Hepatocyte (in vitro differentiated cells): ENCODE data around the gene OR4D10. TPM values are rescaled to one million over a fixed set of nuclear protein-coding genes. Genes with fewer than 3 reads are reported as not detected.

Experiments used
- DNase-seq: peaks from one replicate; pipeline ENCODE4 v3.0.0-alpha.2; 2016; ENCODE audit warnings: low spot score
- H2AFZ ChIP-seq: fragments of 200-600 bp; sonication (generic); 2 replicates; pipeline ENCODE4 v1.6.0; 2016; ENCODE audit warnings: antibody characterized with exemption, mild to moderate bottlenecking
- H3K27ac ChIP-seq: fragments of 200-600 bp; sonication (generic); 2 replicates; pipeline ENCODE4 v1.5.1; 2016; ENCODE audit warnings: mild to moderate bottlenecking
- H3K27me3 ChIP-seq: fragments of 200-600 bp; sonication (generic); 2 replicates; pipeline ENCODE4 v1.6.1; 2016
- H3K36me3 ChIP-seq: fragments of 200-600 bp; sonication (generic); replicated peaks from 2 replicates; pipeline ENCODE4 v1.5.1; 2016; ENCODE audit warnings: low read depth; ENCODE audit not compliant: insufficient read depth
- H3K4me1 ChIP-seq: fragments of 200-600 bp; sonication (generic); 2 replicates; pipeline ENCODE4 v1.5.1; 2016; ENCODE audit warnings: mild to moderate bottlenecking, moderate library complexity; ENCODE audit not compliant: insufficient read depth
- H3K4me2 ChIP-seq: fragments of 200-600 bp; sonication (generic); 2 replicates; pipeline ENCODE4 v1.6.0; 2016
- H3K4me3 ChIP-seq: fragments of 200-600 bp; sonication (generic); 2 replicates; pipeline ENCODE4 v1.5.1; 2016; ENCODE audit warnings: mild to moderate bottlenecking
- H3K79me2 ChIP-seq: fragments of 200-600 bp; sonication (generic); 2 replicates; pipeline ENCODE4 v1.6.0; 2017; ENCODE audit warnings: mild to moderate bottlenecking
- H3K9me2 ChIP-seq: fragments of 200-600 bp; sonication (generic); replicated peaks from 2 replicates; pipeline ENCODE4 v1.6.0; 2017; ENCODE audit warnings: mild to moderate bottlenecking; ENCODE audit not compliant: insufficient read depth
- H3K9me3 ChIP-seq: fragments of 200-600 bp; sonication (generic); 2 replicates; pipeline ENCODE4 v1.5.1; 2016; ENCODE audit warnings: low read depth, mild to moderate bottlenecking
- H4K20me1 ChIP-seq: fragments of 200-600 bp; sonication (generic); 2 replicates; pipeline ENCODE4 v1.6.0; 2016; ENCODE audit warnings: mild to moderate bottlenecking; ENCODE audit not compliant: insufficient read depth, poor library complexity, severe bottlenecking
- EZH2 ChIP-seq: fragments of 200-600 bp; sonication (generic); IDR thresholded peaks from 2 replicates; pipeline ENCODE4 v1.6.1; 2016; ENCODE audit warnings: antibody characterized with exemption, mild to moderate bottlenecking, borderline replicate concordance
- EZH2phosphoT487 ChIP-seq: fragments of 200-600 bp; sonication (generic); IDR thresholded peaks from one replicate; pipeline ENCODE4 v1.6.1; 2018; ENCODE audit warnings: antibody characterized with exemption, mild to moderate bottlenecking, low read depth, moderate library complexity; ENCODE audit not compliant: unreplicated experiment, severe bottlenecking
- WGBS: methylation state at CpG from one replicate; pipeline ENCODE4 v1.1.6; 2016; ENCODE audit warnings: low lambda C conversion rate; ENCODE audit errors: missing lambda C conversion rate; 5-methylcytosine and 5-hydroxymethylcytosine counted together
- polyA plus RNA-seq: library from polyadenylated mRNA; unstranded; fragments of >200 nt; fragmentation: Nextera tagmentation; extraction: Ambion mirVana; gene quantifications from 2 replicates; pipeline ENCODE4 v1.2.1, GENCODE V29; 2016
- total RNA-seq: library from RNA; depleted of rRNA; stranded (reverse); fragments of >200 nt; gene quantifications from 2 replicates; pipeline ENCODE4 v1.2.3, GENCODE V29; 2014
- TF ChIP-seq, protein P1 (sequence below): fragments of 200-600 bp; sonication (generic); IDR thresholded peaks from 2 replicates; pipeline ENCODE4 v1.5.1; 2016; ENCODE audit warnings: antibody characterized with exemption, mild to moderate bottlenecking; ENCODE audit not compliant: poor library complexity

Gene OR4D10
- total and polyA plus RNA-seq, 2 experiments from 2014 or later = not detected

DNA sequence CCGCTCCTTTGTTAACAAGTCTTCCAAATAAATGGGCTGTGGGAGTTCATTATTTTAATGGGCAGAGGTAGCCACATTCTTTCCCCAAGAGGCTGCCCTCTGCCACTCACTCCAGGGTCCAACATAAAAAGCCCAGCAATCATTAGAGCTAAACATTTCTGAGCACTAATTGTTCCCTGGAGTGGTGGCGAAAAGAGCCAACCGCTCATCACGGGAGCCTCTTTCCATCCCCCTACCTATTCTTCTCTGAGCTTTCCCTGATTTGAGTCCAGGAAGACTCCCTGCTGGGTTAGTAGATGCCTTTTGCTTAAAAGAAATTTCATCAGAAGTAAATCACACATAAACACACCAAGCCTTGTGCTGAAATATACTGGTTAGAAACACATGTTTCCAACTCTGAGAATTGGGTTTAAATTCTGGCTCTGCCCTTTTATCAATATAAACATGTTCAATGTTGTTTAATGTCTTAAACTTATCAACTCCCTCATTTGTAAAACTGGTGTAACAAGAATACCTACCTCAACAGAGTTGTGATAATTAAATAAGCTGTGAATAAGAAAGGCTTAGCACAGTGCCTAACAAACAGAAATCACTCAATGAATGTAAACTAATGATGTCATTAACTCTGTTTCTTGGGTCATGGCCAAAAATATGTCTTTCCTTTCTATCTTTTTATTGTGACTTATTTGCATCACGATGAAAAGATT, 46.6 kb upstream of the OR4D10 start, which contains the start of gene OR5A2:
OR5A2 (minus strand) TSS at position 53 of the 707 bp plus-strand sequence. CDS start 3,460 bp downstream, outside the sequence.
- H3K79me2 ChIP-seq = no peaks in the 10 kb centered on the region
- no peaks in the 10 kb centered on the region for H4K20me1 ChIP-seq
- DNase-seq = no peak
- no peak within 1 kb of the TSS for H2AFZ ChIP-seq
- H3K27me3 ChIP-seq = no peaks in the 10 kb centered on the region
- no peak within 1 kb of the TSS for H3K4me2 ChIP-seq
- 43% methylated on average over 5 of the region's 5 CpGs for WGBS
- H3K4me3 ChIP-seq = no peak within 1 kb of the TSS
- no peaks in the 10 kb centered on the region for H3K9me2 ChIP-seq
- TF ChIP-seq EZH2phosphoT487 (no peak), EZH2 (no peak)
- TF ChIP-seq, protein P1, sequence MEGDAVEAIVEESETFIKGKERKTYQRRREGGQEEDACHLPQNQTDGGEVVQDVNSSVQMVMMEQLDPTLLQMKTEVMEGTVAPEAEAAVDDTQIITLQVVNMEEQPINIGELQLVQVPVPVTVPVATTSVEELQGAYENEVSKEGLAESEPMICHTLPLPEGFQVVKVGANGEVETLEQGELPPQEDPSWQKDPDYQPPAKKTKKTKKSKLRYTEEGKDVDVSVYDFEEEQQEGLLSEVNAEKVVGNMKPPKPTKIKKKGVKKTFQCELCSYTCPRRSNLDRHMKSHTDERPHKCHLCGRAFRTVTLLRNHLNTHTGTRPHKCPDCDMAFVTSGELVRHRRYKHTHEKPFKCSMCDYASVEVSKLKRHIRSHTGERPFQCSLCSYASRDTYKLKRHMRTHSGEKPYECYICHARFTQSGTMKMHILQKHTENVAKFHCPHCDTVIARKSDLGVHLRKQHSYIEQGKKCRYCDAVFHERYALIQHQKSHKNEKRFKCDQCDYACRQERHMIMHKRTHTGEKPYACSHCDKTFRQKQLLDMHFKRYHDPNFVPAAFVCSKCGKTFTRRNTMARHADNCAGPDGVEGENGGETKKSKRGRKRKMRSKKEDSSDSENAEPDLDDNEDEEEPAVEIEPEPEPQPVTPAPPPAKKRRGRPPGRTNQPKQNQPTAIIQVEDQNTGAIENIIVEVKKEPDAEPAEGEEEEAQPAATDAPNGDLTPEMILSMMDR = no peak
- no peaks in the 10 kb centered on the region for H3K4me1 ChIP-seq
- H3K27ac ChIP-seq = no peak within 1 kb of the TSS
- H3K36me3 ChIP-seq = no peaks in the 10 kb centered on the region
- no peaks in the 10 kb centered on the region for H3K9me3 ChIP-seq

DNA sequence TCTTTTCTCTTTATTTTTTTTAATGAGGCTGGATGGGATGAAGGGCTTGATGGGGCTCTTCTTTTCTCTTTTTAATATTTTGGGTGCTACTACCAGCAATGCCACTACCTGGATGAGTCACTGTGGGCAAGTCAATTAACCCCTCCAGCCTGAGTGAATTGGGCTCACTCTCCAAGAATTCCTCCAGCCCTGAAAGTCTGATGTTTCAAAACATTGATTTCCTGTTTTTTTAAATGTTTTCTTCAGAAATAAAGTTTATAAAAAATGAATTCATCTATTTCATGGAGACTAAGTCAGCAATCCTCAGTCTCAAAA, 46.1 kb upstream of the OR4D10 start:
- H3K9me2 ChIP-seq = no peaks in the 10 kb centered on the region
- no peak for DNase-seq
- H3K4me2 ChIP-seq = no peak overlapping the region
- no peaks in the 10 kb centered on the region for H3K36me3 ChIP-seq
- no peaks in the 10 kb centered on the region for H3K9me3 ChIP-seq
- no peak overlapping the region for H2AFZ ChIP-seq
- H3K27ac ChIP-seq = no peak overlapping the region
- no peak for TF ChIP-seq EZH2
- TF ChIP-seq EZH2phosphoT487 = no peak
- TF ChIP-seq, protein P1 = no peak
- H3K79me2 ChIP-seq = no peaks in the 10 kb centered on the region
- no peaks in the 10 kb centered on the region for H3K4me1 ChIP-seq
- no peaks in the 10 kb centered on the region for H3K27me3 ChIP-seq
- no peaks in the 10 kb centered on the region for H4K20me1 ChIP-seq
- no peak overlapping the region for H3K4me3 ChIP-seq

DNA sequence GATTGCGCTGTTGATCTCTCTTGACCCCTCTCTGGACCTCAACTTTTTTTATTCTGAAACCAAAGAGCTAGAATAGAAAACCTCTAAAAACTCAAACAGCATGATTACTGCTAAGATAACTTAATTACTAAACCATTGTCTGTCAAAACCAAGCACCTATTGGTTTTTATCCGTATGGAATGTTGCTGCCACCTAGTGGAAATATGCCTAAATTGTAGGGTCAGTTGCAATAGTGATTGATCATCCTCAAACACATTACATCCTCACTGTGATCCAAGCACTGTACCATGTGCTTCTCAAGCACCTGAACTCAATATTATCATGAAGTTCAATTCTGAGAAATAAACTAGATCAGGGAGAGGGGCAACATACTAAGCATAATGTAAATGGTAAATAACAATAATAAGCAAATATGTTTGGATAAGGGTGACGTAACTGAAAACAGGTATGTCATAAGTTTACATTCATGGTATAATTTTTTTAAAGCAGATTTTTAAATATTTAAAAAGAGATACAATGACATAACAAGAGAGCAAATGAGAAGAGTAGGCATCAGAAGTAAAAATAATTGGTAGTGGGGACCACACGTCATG, 43.1 kb upstream of the OR4D10 start:
- no peaks in the 10 kb centered on the region for H3K9me3 ChIP-seq
- no peak overlapping the region for H2AFZ ChIP-seq
- no peaks in the 10 kb centered on the region for H4K20me1 ChIP-seq
- no peak overlapping the region for H3K27ac ChIP-seq
- peak; percentile 72 for DNase-seq
- no peak overlapping the region for H3K4me3 ChIP-seq
- no peak overlapping the region for H3K4me2 ChIP-seq
- no peak for TF ChIP-seq EZH2phosphoT487
- TF ChIP-seq EZH2 = no peak
- TF ChIP-seq, protein P1 = peak; percentile 63
- H3K4me1 ChIP-seq = no peaks in the 10 kb centered on the region
- 65% methylated on average over 4 of the region's 4 CpGs for WGBS
- H3K79me2 ChIP-seq = no peaks in the 10 kb centered on the region
- H3K36me3 ChIP-seq = no peaks in the 10 kb centered on the region
- no peaks in the 10 kb centered on the region for H3K27me3 ChIP-seq
- no peaks in the 10 kb centered on the region for H3K9me2 ChIP-seq
